DND-41 (cell line): ENCODE measurements around the gene APH1B.

Source experiments
- ATAC-seq: fragments of 200-7000 bp; cut with Tn5 transposase; 3 replicates; pipeline ENCODE4 v1.9.1; 2021; ENCODE audit warnings: low read depth; ENCODE audit not compliant: insufficient read depth
- DNase-seq: peaks from one replicate; pipeline ENCODE4 v3.0.0-alpha.2; 2020
- H2AFZ ChIP-seq: 2 replicates; pipeline ENCODE4 v1.6.0; 2012; ENCODE audit warnings: low read depth, low read length
- H3K27ac ChIP-seq: 2 replicates; pipeline ENCODE4 v1.5.1; 2012; ENCODE audit warnings: low read length, inconsistent platforms
- H3K27me3 ChIP-seq: fragments of 200-600 bp; sonication (generic); 2 replicates; pipeline ENCODE4 v1.6.0; 2012; ENCODE audit warnings: low read length, mild to moderate bottlenecking, inconsistent platforms; ENCODE audit not compliant: insufficient read depth, poor library complexity
- H3K36me3 ChIP-seq: 2 replicates; pipeline ENCODE4 v1.5.1; 2012; ENCODE audit warnings: low read length, inconsistent platforms; ENCODE audit not compliant: insufficient read depth
- H3K4me1 ChIP-seq: 2 replicates; pipeline ENCODE4 v1.5.1; 2012; ENCODE audit warnings: mild to moderate bottlenecking, low read length; ENCODE audit not compliant: insufficient read depth
- H3K4me2 ChIP-seq: 2 replicates; pipeline ENCODE4 v1.6.0; 2012; ENCODE audit warnings: mild to moderate bottlenecking, moderate library complexity, low read length, inconsistent platforms; ENCODE audit not compliant: insufficient read depth
- H3K4me3 ChIP-seq, 2 experiments: fragments of 200-600 bp in 1 of 2; shearing (Covaris generic) in 1 of 2; 2 replicates each; pipeline ENCODE4 v1.5.1; 2012 to 2016; ENCODE audit warnings: inconsistent platforms in 2 of 2, low read length in 2 of 2, mild to moderate bottlenecking in 2 of 2, low read depth in 1 of 2, moderate library complexity in 1 of 2
- H3K79me2 ChIP-seq: 2 replicates; pipeline ENCODE4 v1.6.0; 2012; ENCODE audit warnings: low read length, inconsistent platforms; ENCODE audit not compliant: insufficient read depth
- H3K9ac ChIP-seq: 2 replicates; pipeline ENCODE4 v1.6.0; 2012; ENCODE audit warnings: low read depth, mild to moderate bottlenecking, inconsistent platforms, low read length, moderate library complexity
- H3K9me3 ChIP-seq: 2 replicates; pipeline ENCODE4 v1.5.1; 2012; ENCODE audit warnings: low read length, moderate library complexity, mild to moderate bottlenecking, inconsistent platforms; ENCODE audit not compliant: insufficient read depth, severe bottlenecking
- H4K20me1 ChIP-seq: 2 replicates; pipeline ENCODE4 v1.6.0; 2012; ENCODE audit warnings: low read length; ENCODE audit not compliant: insufficient read depth
- EZH2 ChIP-seq: IDR thresholded peaks from 3 replicates; pipeline ENCODE4 v1.6.1; 2012; ENCODE audit warnings: borderline replicate concordance, low read depth, mild to moderate bottlenecking, moderate library complexity, low read length, inconsistent platforms; ENCODE audit not compliant: severe bottlenecking
- TF ChIP-seq, protein P1 (sequence below): IDR thresholded peaks from 2 replicates; pipeline ENCODE4 v1.5.1; 2012; ENCODE audit warnings: borderline replicate concordance, low read length, moderate library complexity, mild to moderate bottlenecking; ENCODE audit not compliant: poor library complexity, severe bottlenecking; ENCODE audit errors: extremely low read depth

Gene APH1B

DNA sequence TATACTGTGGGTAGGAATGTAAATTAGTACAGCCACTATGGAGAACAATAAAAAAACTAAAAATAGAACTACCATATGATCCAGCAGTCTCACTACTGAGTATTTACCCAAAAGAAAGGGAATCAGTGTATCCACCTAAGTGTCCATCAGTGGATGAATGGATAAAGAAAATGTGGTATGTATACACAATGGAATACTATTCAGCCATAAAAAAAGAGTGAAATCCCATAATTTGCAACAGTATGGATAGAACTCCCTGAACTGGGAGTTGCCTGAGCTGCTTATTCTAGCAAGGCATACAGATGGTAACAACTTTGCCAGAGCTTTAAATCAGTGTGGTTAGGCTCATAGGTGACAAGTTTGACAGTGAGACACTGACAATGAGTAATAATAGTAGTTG is 16.1 kb upstream of the APH1B start:
- no peak for DNase-seq
- no peaks in the 10 kb centered on the region for H4K20me1 ChIP-seq
- peaks cover 41% of the 10 kb centered on the region for H3K36me3 ChIP-seq
- no peaks in the 10 kb centered on the region for H3K4me1 ChIP-seq
- H3K9ac ChIP-seq = no peak overlapping the region
- H3K4me2 ChIP-seq = no peak overlapping the region
- ATAC-seq = no peak
- H2AFZ ChIP-seq = no peak overlapping the region
- H3K9me3 ChIP-seq = no peaks in the 10 kb centered on the region
- no peaks in the 10 kb centered on the region for H3K27me3 ChIP-seq
- no peak overlapping the region for H3K27ac ChIP-seq
- no peaks in the 10 kb centered on the region for H3K79me2 ChIP-seq
- no peak for TF ChIP-seq EZH2
- TF ChIP-seq, protein P1, sequence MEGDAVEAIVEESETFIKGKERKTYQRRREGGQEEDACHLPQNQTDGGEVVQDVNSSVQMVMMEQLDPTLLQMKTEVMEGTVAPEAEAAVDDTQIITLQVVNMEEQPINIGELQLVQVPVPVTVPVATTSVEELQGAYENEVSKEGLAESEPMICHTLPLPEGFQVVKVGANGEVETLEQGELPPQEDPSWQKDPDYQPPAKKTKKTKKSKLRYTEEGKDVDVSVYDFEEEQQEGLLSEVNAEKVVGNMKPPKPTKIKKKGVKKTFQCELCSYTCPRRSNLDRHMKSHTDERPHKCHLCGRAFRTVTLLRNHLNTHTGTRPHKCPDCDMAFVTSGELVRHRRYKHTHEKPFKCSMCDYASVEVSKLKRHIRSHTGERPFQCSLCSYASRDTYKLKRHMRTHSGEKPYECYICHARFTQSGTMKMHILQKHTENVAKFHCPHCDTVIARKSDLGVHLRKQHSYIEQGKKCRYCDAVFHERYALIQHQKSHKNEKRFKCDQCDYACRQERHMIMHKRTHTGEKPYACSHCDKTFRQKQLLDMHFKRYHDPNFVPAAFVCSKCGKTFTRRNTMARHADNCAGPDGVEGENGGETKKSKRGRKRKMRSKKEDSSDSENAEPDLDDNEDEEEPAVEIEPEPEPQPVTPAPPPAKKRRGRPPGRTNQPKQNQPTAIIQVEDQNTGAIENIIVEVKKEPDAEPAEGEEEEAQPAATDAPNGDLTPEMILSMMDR = no peak
- no peak overlapping the region for H3K4me3 ChIP-seq

DNA sequence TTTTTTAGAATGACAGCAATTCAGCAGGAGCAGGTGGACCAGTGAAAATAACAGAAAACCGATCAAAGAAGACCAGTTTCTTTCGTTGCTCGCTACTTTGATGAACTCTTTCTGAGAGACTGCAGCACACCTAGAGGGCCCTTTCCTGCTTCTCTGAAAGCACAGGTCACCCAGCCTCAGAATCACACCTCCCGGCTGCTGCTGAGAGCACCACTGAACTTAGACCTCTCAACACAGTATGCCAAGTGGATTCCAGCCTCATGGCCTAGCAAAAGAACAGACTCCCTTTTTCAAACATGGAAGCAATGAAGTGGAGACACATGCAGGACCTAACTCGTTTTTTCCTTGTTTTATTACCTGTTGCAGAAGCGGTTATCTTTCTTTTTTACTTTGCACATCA is 13.9 kb upstream of the APH1B start:
- TF ChIP-seq EZH2 = no peak
- TF ChIP-seq, protein P1 = no peak
- no peak overlapping the region for H3K4me2 ChIP-seq
- H2AFZ ChIP-seq = no peak overlapping the region
- H3K4me3 ChIP-seq = no peak overlapping the region
- no peaks in the 10 kb centered on the region for H4K20me1 ChIP-seq
- no peak overlapping the region for H3K9ac ChIP-seq
- peaks cover 36% of the 10 kb centered on the region for H3K36me3 ChIP-seq
- no peaks in the 10 kb centered on the region for H3K27me3 ChIP-seq
- ATAC-seq (no peak), DNase-seq (no peak)
- H3K9me3 ChIP-seq = no peaks in the 10 kb centered on the region
- H3K27ac ChIP-seq = no peak overlapping the region
- H3K79me2 ChIP-seq = no peaks in the 10 kb centered on the region
- no peaks in the 10 kb centered on the region for H3K4me1 ChIP-seq

DNA sequence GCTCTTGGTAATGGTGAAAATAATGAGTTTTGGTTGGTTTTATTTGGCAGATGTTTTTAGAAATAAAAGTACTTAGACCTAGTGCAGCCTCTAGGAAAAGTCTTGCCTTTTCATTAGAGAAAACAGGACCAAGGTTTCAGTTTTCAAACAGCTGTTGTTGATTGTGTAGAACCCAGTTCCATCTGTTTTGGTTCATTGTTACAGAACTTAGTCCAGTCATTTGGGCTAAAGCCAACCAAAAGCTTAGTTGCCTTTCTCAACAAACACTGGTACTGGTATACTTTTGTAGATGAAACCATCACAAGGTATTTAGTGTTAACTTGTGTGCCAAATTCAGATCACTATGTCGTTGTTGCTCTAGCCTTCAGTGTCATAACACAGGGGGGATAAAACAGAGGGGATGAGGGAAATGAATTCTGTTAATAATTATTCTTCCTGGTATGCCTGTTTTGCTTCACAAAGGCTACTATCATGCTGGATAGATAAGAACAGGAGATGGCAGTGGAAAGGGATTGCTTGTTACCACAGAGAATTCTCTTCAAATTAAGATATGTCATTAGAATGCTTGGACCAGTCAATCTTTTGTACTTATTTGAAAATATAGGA is 12.6 kb upstream of the APH1B start:
- no peaks in the 10 kb centered on the region for H3K4me1 ChIP-seq
- H3K4me3 ChIP-seq = no peak overlapping the region
- no peak for DNase-seq
- H4K20me1 ChIP-seq = no peaks in the 10 kb centered on the region
- H3K27ac ChIP-seq = no peak overlapping the region
- ATAC-seq = no peak
- no peak overlapping the region for H3K9ac ChIP-seq
- H3K4me2 ChIP-seq = no peak overlapping the region
- TF ChIP-seq EZH2 = no peak
- TF ChIP-seq, protein P1 = no peak
- H3K27me3 ChIP-seq = no peaks in the 10 kb centered on the region
- no peak overlapping the region for H2AFZ ChIP-seq
- no peaks in the 10 kb centered on the region for H3K79me2 ChIP-seq
- no peaks in the 10 kb centered on the region for H3K9me3 ChIP-seq
- H3K36me3 ChIP-seq = peaks cover 31% of the 10 kb centered on the region; the same call in 1 of the 2 replicates

DNA sequence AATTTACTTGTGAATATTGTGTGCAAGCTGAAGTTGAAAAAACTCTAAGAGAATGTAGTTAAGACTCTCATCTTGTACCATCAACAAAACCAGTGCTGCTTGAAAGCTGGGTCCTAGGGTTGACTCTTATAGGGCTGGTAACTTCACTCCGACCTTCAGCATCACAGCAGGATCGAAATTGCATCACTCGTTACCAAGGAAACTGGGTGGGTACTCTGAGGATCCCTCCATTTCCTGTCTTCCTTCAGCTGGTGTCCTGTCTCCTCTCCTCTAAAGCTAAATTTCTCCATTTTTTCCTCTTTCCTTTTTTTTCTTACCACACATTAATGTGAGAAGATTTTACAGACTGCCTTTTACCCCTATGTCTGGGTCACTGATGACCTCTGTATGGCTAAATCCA is 3.0 kb upstream of the APH1B start:
- H2AFZ ChIP-seq = no peak overlapping the region
- ATAC-seq (no peak), DNase-seq (peak; percentile 31)
- H3K4me3 ChIP-seq = no peak overlapping the region
- H3K4me2 ChIP-seq = no peak overlapping the region
- TF ChIP-seq, protein P1 = no peak
- no peak for TF ChIP-seq EZH2
- no peaks in the 10 kb centered on the region for H3K79me2 ChIP-seq
- 0 out of 2 replicates have a peak, but pooled peaks cover 4% of the 10 kb centered on the region for H3K36me3 ChIP-seq
- H3K9me3 ChIP-seq = no peaks in the 10 kb centered on the region
- no peaks in the 10 kb centered on the region for H3K27me3 ChIP-seq
- H3K9ac ChIP-seq = no peak overlapping the region
- no peaks in the 10 kb centered on the region for H4K20me1 ChIP-seq
- peaks cover 32% of the 10 kb centered on the region for H3K4me1 ChIP-seq
- H3K27ac ChIP-seq = peak overlapping the region; percentile 26; the same call in 1 of the 2 replicates
